ENCODE data around the gene NRF1. TPM values are rescaled to one million over a fixed set of nuclear protein-coding genes. Genes with fewer than 3 reads are reported as not detected.

The NRF1 gene
- total and polyA plus RNA-seq, 10 donors: 6.7 to 27.9 (median 20.9) TPM

- intact Hi-C loops (cut with DNase I; ENCODE audit: low total_unique reads): loop anchor here (10.0 kb wide), 1 partner anchor 272 kb away; no protein-coding TSS in a partner anchor
- Histone ChIP-seq H3K36me3 (peaks cover 0 to 3% (median 0%) of the 10 kb centered on the region in 6 donors), H3K27ac (no peak overlapping the region), H3K4me1 (peaks cover 4 to 67% (median 15%) of the 10 kb centered on the region in 6 donors), H3K27me3 (replicated peaks in 1 of 7) (no peaks in the 10 kb centered on the region), H3K9me3 (no peaks in the 10 kb centered on the region), H3K4me3 (no peak overlapping the region)
- WGBS, 5 donors: 94 to 100% (median 96%) methylated on average over 4 of the region's 4 CpGs
- TF ChIP-seq, protein P1, sequence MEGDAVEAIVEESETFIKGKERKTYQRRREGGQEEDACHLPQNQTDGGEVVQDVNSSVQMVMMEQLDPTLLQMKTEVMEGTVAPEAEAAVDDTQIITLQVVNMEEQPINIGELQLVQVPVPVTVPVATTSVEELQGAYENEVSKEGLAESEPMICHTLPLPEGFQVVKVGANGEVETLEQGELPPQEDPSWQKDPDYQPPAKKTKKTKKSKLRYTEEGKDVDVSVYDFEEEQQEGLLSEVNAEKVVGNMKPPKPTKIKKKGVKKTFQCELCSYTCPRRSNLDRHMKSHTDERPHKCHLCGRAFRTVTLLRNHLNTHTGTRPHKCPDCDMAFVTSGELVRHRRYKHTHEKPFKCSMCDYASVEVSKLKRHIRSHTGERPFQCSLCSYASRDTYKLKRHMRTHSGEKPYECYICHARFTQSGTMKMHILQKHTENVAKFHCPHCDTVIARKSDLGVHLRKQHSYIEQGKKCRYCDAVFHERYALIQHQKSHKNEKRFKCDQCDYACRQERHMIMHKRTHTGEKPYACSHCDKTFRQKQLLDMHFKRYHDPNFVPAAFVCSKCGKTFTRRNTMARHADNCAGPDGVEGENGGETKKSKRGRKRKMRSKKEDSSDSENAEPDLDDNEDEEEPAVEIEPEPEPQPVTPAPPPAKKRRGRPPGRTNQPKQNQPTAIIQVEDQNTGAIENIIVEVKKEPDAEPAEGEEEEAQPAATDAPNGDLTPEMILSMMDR (IDR thresholded peaks at IDR 0.05 in 8 of 11, conservative IDR thresholded peaks at IDR 0.05 in 3 of 11): no peak
- TF ChIP-seq POLR2A (IDR thresholded peaks at IDR 0.05): no peak
- TF ChIP-seq POLR2AphosphoS5 (IDR thresholded peaks at IDR 0.05): no peak
- DNase-seq: no peak
These were observed 25.1 kb downstream of the NRF1 start for GRCh38 chr7:129636641-129637040.

GRCh38 chr7:129640400-129640799 lies 28.9 kb downstream of the NRF1 start:
- Histone ChIP-seq H3K4me3 (no peak overlapping the region), H3K27ac (no peak overlapping the region), H3K36me3 (peaks cover 0 to 8% (median 0%) of the 10 kb centered on the region in 6 donors), H3K9me3 (no peaks in the 10 kb centered on the region), H3K27me3 (replicated peaks in 1 of 7) (no peaks in the 10 kb centered on the region), H3K4me1 (peaks cover 3 to 58% (median 16%) of the 10 kb centered on the region in 6 donors)
- TF ChIP-seq POLR2A (IDR thresholded peaks at IDR 0.05) (no peak), POLR2AphosphoS5 (IDR thresholded peaks at IDR 0.05) (no peak)
- TF ChIP-seq, protein P1 (IDR thresholded peaks at IDR 0.05 in 8 of 11, conservative IDR thresholded peaks at IDR 0.05 in 3 of 11): no peak
- intact Hi-C loops (cut with DNase I; ENCODE audit: low total_unique reads): no loop called here
- no peak for DNase-seq
- WGBS, 5 donors: 71 to 98% (median 94%) methylated on average over 2 of the region's 2 CpGs

DNA sequence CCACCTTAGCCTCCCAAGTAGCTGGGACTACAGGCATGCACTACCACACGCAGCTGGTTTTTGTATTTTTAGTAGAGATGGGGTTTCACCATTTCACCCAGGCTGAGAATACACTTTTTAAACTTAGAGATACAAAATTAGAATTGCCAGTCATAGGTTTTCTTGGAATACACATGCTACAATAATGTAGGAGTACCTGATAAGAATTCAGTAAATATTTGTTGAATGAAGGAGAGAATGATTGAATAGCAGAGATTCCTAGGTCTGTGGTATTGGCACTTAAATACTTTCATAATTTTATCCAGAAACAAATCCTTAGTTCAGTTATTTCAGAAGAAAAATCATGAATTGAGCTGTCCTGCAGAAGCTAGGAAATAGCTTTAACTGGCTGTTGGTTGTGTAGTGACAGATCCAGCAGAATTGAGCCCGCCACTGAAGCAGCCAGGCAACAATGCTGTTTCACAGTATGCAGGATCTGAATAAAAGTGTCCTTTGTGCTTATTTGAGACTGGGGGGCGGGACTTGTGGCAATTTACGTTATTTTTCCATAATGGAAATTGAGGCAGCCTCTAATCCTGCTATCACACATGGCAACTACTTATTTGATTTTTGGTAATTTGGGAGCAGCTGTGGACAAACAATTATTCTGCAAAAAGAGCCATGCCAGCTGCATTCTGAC lies 31.5 kb downstream of the NRF1 start:
- 87 to 97% (median 91%) methylated on average over 4 of the region's 4 CpGs for WGBS, 5 donors
- intact Hi-C loops (cut with DNase I; ENCODE audit: low total_unique reads): no loop called here

More for the DNA sequence above, 31.5 kb downstream of the NRF1 start:
- H3K27ac ChIP-seq: no peak overlapping the region
- no peak overlapping the region for H3K4me3 ChIP-seq
- H3K27me3 ChIP-seq (replicated peaks in 1 of 7): no peaks in the 10 kb centered on the region
- no peak for DNase-seq
- TF ChIP-seq POLR2A (IDR thresholded peaks at IDR 0.05) (no peak), POLR2AphosphoS5 (IDR thresholded peaks at IDR 0.05) (no peak)
- TF ChIP-seq, protein P1 (IDR thresholded peaks at IDR 0.05 in 8 of 11, conservative IDR thresholded peaks at IDR 0.05 in 3 of 11): no peak
- peaks cover 0 to 43% (median 10%) of the 10 kb centered on the region in 6 donors for H3K4me1 ChIP-seq
- no peaks in the 10 kb centered on the region for H3K9me3 ChIP-seq
- H3K36me3 ChIP-seq: peaks cover 0 to 22% (median 5%) of the 10 kb centered on the region in 6 donors
